Activated naive CD4-positive, alpha-beta T cell treated with anti-CD3 and anti-CD28 coated beads for 36 hours (primary cell): ENCODE results near the gene LOC128125822. TPM values are rescaled to one million over a fixed set of nuclear protein-coding genes. Genes with fewer than 3 reads are reported as not detected.
A peak's percentile ranks its signal among the peaks of the same experiment; 100 is the strongest.

Experiments
- CTCF ChIA-PET: fragments of 350-600 bp; sonication (Branson Sonifier 250); formaldehyde crosslinking; loops from one replicate; lab custom pipeline; 2021; ENCODE audit warnings: antibody characterized with exemption; lab: Charles Lee
- DNase-seq: peaks from one replicate; pipeline ENCODE4 v3.0.0-alpha.2; 2020
- H3K27ac Mint-ChIP-seq: one replicate; pipeline ENCODE4 v1.8.0; 2021; ENCODE audit warnings: mild to moderate bottlenecking, mixed read lengths
- H3K27me3 Mint-ChIP-seq: one replicate; pipeline ENCODE4 v1.8.0; 2021; ENCODE audit warnings: low read depth, mixed read lengths
- H3K36me3 Mint-ChIP-seq: one replicate; pipeline ENCODE4 v1.8.0; 2021; ENCODE audit warnings: low read depth, mixed read lengths
- H3K4me1 Mint-ChIP-seq: one replicate; pipeline ENCODE4 v1.8.0; 2021; ENCODE audit warnings: low read depth, mixed read lengths
- H3K4me3 Mint-ChIP-seq: one replicate; pipeline ENCODE4 v1.8.0; 2021; ENCODE audit warnings: mild to moderate bottlenecking, moderate library complexity, mixed read lengths
- H3K9me3 Mint-ChIP-seq: one replicate; pipeline ENCODE4 v1.8.0; 2021; ENCODE audit warnings: mixed read lengths
- intact Hi-C: fragments of 100-400 bp; cut with micrococcal nuclease; formaldehyde crosslinking; loops from one replicate; pipeline ENCODE4 v1.15.1; 2023
- total RNA-seq, 2 experiments: library from RNA; stranded (reverse); gene quantifications; one replicate each; pipeline ENCODE4 v1.2.3, GENCODE V29; 2021

The LOC128125822 gene

GRCh38 chr6:63597141-63598048 lies 25.1 kb downstream of the LOC128125822 start:
- CTCF ChIA-PET, result interaction anchor here (0.6 to 6.0 kb wide), 15 partner anchors 24 to 281 kb away, joined by 3 to 85 read pairs (median 4); partner anchors contain the start of gene PHF3
- Mint-ChIP-seq H3K4me1 (peaks cover 10% of the 10 kb centered on the region), H3K27ac (no peak overlapping the region), H3K9me3 (no peaks in the 10 kb centered on the region), H3K27me3 (peaks cover 6% of the 10 kb centered on the region), H3K4me3 (peak overlapping the region; percentile 84), H3K36me3 (no peaks in the 10 kb centered on the region)
- intact Hi-C loops, result loop anchor here (1.0 to 5.0 kb wide), 6 partner anchors 25 to 245 kb away; partner anchors contain the start of genes LOC128125822, PHF3 and PTP4A1
- no peak for DNase-seq

- DNase-seq, result peak; percentile 85
- peaks cover 6% of the 10 kb centered on the region for H3K27me3 Mint-ChIP-seq
- H3K9me3 Mint-ChIP-seq, result no peaks in the 10 kb centered on the region
- CTCF ChIA-PET, result interaction anchor here (0.6 to 6.0 kb wide), 31 partner anchors 8 to 212 kb away, joined by 3 to 85 read pairs (median 4); partner anchors contain the start of gene PHF3
- intact Hi-C loops, result loop anchor here (1.0 to 5.0 kb wide), 6 partner anchors 26 to 246 kb away; partner anchors contain the start of genes LOC128125822, PHF3 and PTP4A1
- no peaks in the 10 kb centered on the region for H3K36me3 Mint-ChIP-seq
- no peak overlapping the region for H3K27ac Mint-ChIP-seq
- peak overlapping the region; percentile 84 for H3K4me3 Mint-ChIP-seq
- peaks cover 10% of the 10 kb centered on the region for H3K4me1 Mint-ChIP-seq
These were observed 26.1 kb downstream of the LOC128125822 start for GRCh38 chr6:63598049-63599036.

GRCh38 chr6:63599243-63599642 lies 27.0 kb downstream of the LOC128125822 start:
- Mint-ChIP-seq H3K36me3 (no peaks in the 10 kb centered on the region), H3K27ac (no peak overlapping the region), H3K4me1 (peaks cover 10% of the 10 kb centered on the region)

GRCh38 chr6:63600136-63600535 lies 27.9 kb downstream of the LOC128125822 start:
- H3K27me3 Mint-ChIP-seq, result peaks cover 6% of the 10 kb centered on the region
- no peak overlapping the region for H3K4me3 Mint-ChIP-seq
- H3K4me1 Mint-ChIP-seq, result peaks cover 10% of the 10 kb centered on the region
- CTCF ChIA-PET, result interaction anchor here (1.0 to 6.0 kb wide), 4 partner anchors 26 to 163 kb away, joined by 5 to 85 read pairs (median 18); partner anchors contain the start of gene PHF3
- H3K36me3 Mint-ChIP-seq, result no peaks in the 10 kb centered on the region
- H3K9me3 Mint-ChIP-seq, result no peaks in the 10 kb centered on the region
- no peak for DNase-seq
- H3K27ac Mint-ChIP-seq, result no peak overlapping the region
- intact Hi-C loops, result no loop called here

More at GRCh38 chr6:63599243-63599642, 27.0 kb downstream of the LOC128125822 start:
- CTCF ChIA-PET, result interaction anchor here (0.6 to 6.0 kb wide), 17 partner anchors 7 to 211 kb away, joined by 3 to 85 read pairs (median 4); partner anchors contain the start of gene PHF3
- Mint-ChIP-seq H3K4me3 (no peak overlapping the region), H3K9me3 (no peaks in the 10 kb centered on the region), H3K27me3 (peaks cover 6% of the 10 kb centered on the region)
- intact Hi-C loops, result loop anchor here (5.0 kb wide), 1 partner anchor 218 kb away; no protein-coding TSS in a partner anchor
- DNase-seq, result no peak

GRCh38 chr6:63609231-63609630 lies 37.0 kb downstream of the LOC128125822 start:
- Mint-ChIP-seq H3K4me3 (no peak overlapping the region), H3K4me1 (no peaks in the 10 kb centered on the region), H3K36me3 (no peaks in the 10 kb centered on the region), H3K27me3 (no peaks in the 10 kb centered on the region), H3K9me3 (no peaks in the 10 kb centered on the region), H3K27ac (no peak overlapping the region)
- CTCF ChIA-PET, result no interaction called here
- no peak for DNase-seq
- intact Hi-C loops, result no loop called here

- Mint-ChIP-seq H3K4me1 (no peaks in the 10 kb centered on the region), H3K4me3 (no peak overlapping the region), H3K36me3 (no peaks in the 10 kb centered on the region), H3K27me3 (no peaks in the 10 kb centered on the region), H3K27ac (no peak overlapping the region), H3K9me3 (no peaks in the 10 kb centered on the region)
- DNase-seq, result no peak
- CTCF ChIA-PET, result no interaction called here
- intact Hi-C loops, result no loop called here
These were observed 38.7 kb downstream of the LOC128125822 start for GRCh38 chr6:63610944-63611343.

GRCh38 chr6:63611560-63611959 lies 39.3 kb downstream of the LOC128125822 start:
- no peak overlapping the region for H3K4me3 Mint-ChIP-seq
- intact Hi-C loops, result no loop called here
- DNase-seq, result no peak
- no peaks in the 10 kb centered on the region for H3K27me3 Mint-ChIP-seq
- no peaks in the 10 kb centered on the region for H3K4me1 Mint-ChIP-seq
- H3K36me3 Mint-ChIP-seq, result no peaks in the 10 kb centered on the region
- no peaks in the 10 kb centered on the region for H3K9me3 Mint-ChIP-seq
- H3K27ac Mint-ChIP-seq, result no peak overlapping the region
- CTCF ChIA-PET, result interaction anchor here (1.1 kb wide), 1 partner anchor 13 kb away, joined by 3 read pairs; no protein-coding TSS in a partner anchor

GRCh38 chr6:63615590-63615989 lies 43.3 kb downstream of the LOC128125822 start:
- Mint-ChIP-seq H3K9me3 (no peaks in the 10 kb centered on the region), H3K27ac (no peak overlapping the region), H3K4me1 (no peaks in the 10 kb centered on the region), H3K27me3 (peaks cover 5% of the 10 kb centered on the region), H3K36me3 (no peaks in the 10 kb centered on the region), H3K4me3 (no peak overlapping the region)
- CTCF ChIA-PET, result no interaction called here
- no peak for DNase-seq
- intact Hi-C loops, result no loop called here

Other genes with a start within 250 kb of the LOC128125822 start
- 10 to 100 TPM; 46.8 to 51.9 TPM for gene PTP4A1, start within 50 bp of the LOC128125822 start, total RNA-seq
- gene PHF3, start 63.3 kb downstream of the LOC128125822 start, total RNA-seq, result 10 to 100 TPM; 45.8 to 47.6 TPM